Fibroblast of skin of left biceps (primary cell): Measurements from ENCODE around the gene METAP2.
A peak's percentile ranks its signal among the peaks of the same experiment; 100 is the strongest.

ENCODE experiments used
- DNase-seq, 2 experiments: peaks; one replicate each; pipeline ENCODE4 v3.0.0-alpha.2; 2013; ENCODE audit warnings: low read depth in 2 of 2

Gene METAP2

DNA sequence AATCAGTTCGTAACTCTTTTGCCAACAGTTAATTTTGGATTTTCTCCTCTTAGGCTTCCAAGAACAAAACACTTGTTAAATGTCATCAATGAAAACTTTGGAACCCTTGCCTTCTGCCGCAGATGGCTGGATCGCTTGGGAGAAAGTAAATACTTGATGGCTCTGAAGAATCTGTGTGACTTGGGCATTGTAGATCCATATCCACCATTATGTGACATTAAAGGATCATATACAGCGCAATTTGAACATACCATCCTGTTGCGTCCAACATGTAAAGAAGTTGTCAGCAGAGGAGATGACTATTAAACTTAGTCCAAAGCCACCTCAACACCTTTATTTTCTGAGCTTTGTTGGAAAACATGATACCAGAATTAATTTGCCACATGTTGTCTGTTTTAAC, 39.6 kb downstream of the METAP2 start:
- DNase-seq: no peak

DNA sequence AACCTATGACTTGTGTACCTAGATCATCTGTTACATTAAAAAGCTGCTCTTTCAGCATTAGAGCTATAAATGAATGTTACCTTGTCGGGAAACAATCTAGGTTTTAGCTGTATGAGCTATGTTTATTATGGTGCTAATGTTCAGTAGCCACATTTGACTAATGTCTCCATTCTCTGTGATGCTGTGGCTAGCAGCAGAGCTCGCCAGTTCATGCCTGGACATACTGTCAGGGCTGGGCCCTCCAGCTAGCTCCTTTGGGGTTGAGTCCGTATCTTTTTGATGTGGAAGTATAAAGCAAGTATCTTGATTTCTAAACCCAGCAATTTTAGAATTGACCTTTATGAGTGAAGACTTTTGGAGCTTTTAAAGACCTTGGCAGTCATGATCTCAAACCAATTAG, 41.2 kb downstream of the METAP2 start:
- no peak for DNase-seq

DNA sequence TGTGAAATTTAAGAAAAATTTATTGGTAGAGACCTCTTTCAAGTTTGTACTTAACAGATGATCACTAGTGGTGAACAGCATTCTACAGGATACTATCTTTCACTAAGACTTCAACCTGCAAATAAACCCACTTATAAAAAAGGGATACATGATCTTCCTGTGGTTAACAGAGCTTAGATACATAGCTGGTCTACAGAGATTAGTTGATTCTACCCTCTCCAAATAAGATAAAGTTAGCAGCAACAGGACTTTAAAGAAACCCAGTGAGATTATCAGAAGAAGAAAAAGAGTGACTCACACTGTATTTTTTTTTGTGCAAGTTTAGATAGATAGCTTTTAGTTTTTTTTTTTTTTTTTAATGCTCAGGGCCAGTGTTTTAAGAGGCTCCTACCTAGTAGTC, 42.8 kb downstream of the METAP2 start:
- DNase-seq: no peak

DNA sequence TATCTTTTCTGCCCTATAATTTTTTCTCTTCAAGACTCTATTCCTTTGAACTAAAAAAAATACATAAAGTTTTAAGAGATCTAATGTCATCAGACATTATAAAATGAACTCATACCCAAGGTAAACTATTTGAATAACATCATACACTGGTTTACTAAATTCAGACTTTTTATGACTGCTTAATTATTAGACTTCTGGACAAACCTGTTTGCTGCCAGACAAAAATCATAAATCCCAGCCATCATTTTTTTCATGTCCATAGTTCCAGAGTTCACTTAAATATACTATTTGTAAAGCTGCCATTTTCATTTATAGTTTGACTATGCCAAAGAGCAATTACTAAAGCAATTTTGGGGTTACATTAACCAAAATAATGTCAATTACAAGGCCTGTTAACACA, 43.3 kb downstream of the METAP2 start:
- no peak for DNase-seq

DNA sequence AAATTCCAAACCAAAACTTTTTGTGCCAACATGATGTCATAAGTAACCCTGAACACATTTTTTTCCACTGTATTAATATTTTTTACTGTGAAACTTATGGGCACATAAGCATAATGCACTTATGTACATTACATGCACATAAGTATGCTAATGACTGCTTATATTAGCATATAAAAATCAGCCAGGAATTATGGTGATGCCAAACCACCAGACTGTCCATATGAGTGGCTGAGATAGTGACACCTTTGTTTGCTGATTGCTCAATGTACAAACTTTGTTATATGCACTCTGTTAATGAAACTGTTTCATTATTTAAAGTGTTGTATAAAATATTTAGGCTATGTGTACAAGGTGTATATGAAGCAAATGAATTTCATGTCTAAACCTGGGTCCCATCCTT, 45.0 kb downstream of the METAP2 start:
- no peak for DNase-seq

DNA sequence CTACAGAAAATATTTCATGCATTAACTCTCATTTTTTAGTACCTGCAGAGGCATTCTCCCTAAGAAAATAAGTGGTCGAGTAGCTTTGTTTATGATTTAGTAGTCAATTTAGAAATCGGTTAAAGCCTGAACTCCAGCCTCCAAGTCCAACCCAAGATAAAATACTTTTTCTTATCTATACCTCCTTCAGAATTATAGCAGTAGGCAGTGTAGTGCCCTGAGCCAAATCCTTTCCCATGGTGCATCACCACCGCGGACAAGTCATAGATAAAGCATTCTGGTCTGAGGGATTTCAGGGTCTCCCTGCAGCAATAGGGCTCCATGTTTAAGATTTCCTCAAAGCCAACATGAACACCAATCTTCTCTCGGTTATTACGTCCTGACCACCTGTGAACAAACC, 46.9 kb downstream of the METAP2 start:
- DNase-seq: no peak

DNA sequence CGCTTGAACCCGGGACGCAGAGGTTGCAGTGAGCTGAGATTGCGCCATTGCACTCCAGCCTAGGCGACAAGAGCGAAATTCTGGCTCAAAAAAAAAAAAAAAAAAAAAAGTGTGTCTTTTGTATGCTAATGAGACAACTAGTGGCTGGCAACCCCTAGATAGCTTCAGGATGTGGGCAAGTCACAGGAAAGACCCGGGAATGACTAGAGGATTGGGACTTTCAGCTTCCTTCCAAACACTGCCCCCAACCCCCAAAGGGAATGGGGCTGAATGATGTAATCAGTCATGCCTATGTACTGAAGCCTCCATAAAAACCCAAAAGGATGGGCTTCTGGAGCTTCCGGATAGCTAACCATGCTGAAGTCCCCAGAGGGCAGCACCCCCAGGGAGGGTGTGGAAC, 48.7 kb downstream of the METAP2 start:
- no peak for DNase-seq

DNA sequence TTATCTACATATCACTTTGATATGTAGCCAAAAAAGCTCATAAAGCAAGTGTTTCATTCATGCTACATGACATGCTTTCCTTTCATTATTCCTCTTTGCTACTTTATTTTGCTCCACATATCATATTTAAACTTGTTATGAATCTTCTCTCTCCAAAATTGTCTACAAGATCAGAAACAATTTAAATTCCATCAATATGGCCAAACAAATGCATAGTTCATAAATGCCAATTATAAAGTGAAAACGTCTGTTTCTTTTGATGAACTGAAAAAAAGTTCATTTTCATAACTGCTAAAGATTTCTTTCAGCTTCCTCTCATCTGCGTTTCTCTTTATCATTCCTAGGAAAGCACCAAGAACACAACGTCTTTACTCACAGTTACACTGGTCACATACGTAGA, 54.5 kb downstream of the METAP2 start:
- DNase-seq: no peak

DNA sequence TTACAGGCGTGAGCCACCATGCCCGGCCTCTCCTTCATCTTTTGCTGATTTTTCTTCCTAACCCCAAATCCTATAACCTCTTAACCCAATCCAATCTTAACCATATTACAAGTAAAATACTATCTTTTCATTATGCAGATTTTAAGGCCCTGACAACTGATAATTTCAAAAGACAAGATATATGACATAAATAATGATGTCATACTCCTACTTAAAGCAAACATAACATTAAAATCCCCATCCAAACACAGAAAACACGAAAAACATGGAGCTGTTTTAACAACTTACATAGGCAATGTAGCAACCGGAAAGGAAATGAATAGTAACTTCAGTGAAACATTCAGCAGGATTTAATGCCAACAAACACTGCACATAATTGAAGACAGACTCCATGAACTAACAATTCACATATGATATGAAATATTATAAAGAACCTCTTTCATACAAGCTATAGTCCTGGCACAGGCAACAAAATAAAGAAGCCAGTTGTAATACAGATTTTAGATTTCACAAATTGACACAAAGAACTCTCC, 55.8 kb downstream of the METAP2 start:
- peak; percentile 54 to 60 for DNase-seq

DNA sequence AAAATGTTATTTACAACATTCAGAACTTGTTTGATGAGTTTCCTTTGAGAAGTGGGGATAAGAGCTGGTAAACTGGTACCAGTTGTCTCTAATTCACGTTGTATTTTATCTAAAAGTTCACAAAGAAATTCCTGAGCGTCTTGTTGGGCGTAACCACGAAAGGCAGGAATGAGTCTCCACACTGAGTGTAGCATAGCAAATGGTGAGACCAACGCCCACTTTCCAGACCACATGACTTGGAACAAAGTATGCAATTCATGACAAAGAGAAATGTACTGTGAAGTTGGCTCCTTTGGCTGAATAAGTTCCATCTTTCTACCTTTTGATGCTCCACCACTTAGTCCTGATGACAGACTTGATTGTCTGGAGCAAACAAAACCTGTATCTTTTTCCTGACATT, 58.9 kb downstream of the METAP2 start:
- peak; percentile 4 to 13 for DNase-seq

DNA sequence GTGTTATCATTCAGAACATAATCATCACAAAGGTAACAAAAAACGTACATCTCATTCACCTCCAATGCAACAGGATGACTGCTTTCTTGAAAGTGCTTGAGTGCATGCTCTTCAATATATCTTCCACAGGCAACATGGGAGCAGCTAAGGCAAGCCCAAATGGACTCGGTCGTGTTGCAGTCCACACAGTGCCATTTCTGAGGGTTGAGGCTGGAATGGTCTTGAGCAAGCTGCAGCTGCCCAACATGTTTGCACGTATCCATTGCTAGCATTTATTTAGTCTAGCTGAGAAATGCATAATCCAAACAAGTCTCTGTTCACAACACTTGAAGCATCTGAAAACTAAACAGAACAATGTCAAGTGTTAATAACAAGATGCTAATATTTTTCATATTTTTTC, 60.0 kb downstream of the METAP2 start:
- no peak for DNase-seq

DNA sequence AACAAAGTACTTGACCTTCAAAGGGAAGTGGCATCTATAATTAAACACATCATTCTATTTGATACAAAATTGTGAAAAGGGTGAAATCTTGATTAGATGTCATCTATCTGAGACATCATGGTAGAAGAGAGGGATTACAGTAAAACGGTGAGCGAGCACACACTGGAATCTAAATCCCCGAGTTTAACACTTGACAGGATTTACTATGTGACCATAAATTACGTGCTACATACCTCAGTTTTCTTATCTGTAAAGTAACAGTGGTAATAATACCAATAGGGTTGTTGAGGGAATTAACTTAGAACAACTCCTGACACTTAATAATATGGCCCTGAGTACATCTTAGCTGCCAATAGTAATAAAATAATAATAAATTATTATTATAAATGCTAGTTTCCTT, 64.1 kb downstream of the METAP2 start:
- DNase-seq: no peak

DNA sequence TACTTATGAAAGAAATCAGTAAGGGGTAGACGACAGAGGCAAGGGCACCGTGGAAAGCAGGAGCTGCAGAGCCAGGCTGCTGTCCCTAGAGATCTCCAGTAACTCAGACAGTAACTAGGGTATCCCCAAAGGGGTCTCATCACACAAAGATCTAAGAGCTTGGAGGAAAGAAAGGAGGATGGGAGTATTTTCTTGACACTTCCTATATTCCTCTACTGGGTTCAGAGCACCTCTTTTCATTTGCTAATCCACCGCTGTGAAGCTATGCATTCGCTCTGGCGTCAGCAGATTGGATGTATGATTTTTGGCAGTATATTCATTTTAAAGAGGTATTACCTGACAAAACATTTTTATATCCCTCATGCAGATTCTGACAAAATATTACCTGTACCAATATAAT, 64.7 kb downstream of the METAP2 start:
- DNase-seq: no peak

DNA sequence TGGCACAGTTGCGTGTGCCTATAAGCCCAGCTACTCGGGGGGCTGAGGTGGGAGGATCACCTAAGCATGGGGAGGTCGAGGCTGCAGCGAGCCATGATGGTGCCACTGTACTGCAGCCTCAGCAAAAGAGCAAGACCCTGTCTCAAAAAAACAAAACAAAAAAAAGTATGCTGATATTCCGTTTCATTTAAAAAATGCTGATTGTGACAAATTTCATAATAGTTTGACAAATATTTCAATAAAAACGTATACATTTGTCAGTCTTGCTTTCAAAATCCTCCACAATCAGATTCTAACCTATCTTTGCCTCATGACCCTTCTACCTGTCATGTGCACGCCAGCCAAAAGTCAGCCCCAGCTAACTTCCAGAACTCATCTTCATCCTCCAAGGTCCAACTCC, 67.5 kb downstream of the METAP2 start:
- DNase-seq: no peak

DNA sequence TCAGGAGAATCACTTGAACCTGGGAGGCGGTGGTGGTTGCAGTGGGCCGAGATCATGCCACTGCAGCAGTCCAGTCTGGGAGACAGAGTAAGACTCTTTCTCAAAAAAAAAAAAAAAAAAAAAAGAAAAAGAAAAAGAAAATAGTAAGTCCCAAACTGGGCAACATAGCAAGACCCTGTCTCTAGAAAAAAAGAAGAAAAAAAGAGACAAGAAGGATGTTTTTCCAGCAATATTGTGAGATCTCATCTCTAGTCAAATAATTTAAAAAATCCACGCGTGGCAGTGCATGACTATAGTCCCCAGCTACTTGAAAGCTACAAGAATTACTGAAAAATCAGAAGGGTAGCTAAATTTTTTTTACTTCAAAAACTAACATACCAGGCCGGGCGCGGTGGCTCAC, 69.4 kb downstream of the METAP2 start:
- no peak for DNase-seq

DNA sequence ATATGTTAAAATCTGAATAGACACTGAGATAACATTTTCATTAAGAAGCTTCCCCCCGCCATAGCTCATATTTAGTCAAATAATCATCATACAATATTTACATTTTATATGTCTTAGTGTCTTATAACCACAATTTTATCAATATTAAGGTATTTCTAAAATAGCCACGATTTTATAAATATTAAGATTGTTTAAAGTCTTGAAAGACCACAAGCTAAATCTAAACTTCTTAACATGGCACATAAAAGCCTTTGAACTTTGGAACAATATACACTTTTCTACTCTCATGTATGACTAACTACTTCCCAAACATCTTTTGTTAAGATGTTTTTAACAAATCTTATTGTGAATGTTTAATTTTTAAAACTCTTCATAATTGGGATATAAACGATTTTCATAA, 70.8 kb downstream of the METAP2 start:
- DNase-seq: no peak

DNA sequence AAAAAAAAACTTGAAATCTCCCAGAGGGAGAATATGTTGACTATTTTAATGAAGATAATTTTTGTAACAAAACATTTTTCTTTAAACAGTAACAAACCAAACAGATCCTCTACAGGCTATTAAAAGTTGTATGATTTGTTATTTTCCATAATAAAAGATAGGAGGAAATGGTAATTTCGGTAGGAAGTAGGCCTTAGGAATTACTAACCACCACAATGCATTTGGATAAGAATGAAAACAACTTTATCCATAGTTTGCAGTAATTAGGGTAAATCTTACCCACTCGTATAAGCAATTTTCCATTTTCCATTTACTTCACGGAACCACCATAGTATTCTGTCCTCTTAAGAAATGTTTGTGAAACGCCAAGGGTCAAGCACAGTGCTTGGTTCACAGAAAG, 71.4 kb downstream of the METAP2 start:
- DNase-seq: no peak

DNA sequence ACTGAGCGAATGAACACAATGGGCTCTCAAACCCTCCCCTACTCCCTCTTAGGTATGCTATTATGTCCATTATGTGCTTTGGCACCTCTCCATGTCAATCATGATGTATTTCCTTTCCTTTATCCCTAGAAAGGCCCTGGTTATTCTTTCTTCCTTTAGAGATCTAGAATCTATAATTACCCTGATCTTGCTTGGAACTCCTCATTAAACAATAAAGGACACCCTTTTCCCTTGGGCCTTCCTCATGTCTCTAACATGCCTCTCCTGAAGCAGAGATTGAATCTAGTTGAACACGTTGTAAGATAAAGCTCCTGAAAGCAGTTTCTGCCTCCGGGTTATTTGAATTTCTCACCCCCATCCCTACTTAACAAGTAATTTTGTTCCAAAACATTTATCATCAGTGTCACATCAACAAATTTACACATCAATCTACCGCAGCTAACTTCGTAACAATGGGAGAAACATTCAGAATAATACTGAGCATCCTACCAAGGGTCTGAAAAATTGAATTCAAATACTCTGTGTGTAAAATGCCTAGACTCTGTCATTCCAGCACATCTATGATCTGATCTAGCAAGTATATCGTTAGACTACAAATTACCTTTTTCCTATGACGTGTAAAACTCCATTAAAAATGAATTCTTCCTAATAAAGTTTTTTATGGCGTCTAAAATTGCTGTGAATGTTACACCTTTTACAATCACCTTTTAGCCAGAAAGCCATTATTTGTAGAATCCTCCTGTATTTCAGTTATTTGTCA, 72.0 kb downstream of the METAP2 start:
- DNase-seq: no peak

DNA sequence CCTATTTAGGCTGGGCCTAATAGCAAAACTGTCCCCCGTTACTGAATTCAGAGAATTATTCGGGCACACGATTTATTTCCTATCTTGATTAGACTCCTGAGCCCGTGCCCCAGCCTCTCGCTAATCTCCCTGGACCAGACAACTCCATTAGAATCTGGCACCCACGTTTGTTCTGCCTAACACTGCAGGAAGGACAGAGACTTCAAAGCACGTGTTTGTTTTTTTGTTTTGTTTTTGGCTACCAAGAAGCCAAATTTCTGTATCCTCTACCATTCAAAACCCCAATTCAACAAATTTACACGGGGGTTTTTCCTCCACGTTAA, 72.5 kb downstream of the METAP2 start:
- DNase-seq: no peak

DNA sequence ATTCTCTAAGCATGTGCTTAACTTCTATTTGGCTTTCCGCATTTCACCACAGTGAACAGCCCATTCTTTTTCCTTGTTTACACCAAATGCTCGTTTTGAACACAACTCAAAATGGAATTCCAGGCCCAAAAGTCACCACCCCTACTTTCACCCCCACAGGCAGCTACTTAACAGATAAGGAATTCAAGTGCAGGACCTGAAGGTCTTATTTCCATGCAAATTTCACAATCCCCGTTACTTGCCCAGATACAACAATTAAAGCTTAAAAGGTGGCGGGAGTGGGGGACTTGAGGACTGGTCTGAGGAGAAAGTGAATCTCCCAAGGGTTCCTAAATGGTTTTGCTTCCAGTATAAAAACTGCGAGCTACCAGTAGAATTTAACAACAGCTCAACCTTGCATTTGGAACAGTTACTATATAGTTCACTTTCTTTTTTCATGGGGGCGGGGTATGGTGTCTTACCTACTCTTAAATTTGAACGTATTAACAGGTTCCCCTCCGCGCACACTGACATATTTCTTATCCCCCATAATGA, 73.6 kb downstream of the METAP2 start:
- peak in 1 of 2 experiments; percentile 8 for DNase-seq

DNA sequence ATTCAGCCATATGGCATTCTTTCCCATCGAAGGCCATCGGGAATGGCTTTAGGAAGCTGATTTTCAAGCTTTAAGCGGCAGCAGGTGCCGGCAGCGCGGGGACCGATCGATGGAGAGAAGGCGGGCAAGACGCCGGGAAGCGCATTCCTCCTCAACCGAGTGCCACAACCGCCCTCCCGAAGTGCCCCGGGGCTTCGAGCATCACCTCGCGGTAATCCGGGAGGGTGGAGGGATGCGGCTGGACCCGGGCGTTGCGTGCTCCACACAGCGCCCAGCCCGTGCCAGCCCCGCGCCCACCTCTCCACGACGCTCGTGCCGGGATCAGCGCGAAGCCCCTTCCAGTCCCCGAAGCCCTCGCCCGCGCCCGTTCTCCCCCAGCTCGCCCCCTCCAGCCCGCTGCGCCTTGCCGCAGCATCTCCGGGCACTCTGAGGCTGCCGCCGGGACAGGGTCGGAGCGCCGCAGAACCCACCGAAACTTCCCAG, 74.1 kb downstream of the METAP2 start:
- no peak for DNase-seq

DNA sequence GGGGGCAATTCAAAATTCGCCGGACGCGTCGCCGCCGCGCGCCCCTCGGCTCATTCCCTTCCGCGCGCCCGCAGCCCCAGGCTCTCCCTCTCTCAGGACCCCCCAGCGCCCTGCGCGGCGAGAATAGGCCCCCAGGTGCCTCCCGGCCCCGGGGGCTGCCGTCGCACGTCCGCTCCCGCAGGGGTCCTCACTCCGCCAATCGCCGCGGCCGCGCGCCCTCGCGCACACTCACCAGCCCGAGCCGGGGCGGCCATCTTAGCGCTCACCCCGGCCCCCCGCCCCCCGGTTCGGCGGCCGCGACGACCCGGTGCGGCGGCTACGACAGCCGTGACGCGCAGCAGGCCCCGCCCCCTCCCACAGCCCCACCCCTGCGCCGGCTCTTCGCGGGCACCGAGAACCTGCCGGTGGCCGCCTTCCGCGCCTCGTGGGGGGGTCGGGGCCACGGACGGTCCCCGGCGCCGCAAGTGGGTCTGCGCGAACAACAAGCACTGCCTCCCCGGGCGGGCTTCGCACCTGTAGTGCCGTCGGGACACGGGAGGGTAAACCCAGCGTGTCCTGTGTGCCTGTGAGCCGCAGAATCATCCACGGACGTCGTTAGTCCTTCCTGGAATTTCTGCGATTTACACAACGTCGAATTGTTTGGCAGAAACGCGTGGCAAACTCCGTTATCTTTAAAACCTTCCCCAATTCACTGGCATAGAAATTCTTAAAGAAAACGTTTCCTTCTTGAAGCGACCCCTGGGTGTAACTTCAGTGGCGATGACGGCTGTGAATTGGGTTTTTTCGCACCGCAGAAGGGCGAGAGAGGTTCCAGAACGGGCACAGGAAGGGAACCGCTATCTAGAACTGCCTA, 74.8 kb downstream of the METAP2 start:
- DNase-seq: no peak
